Activated CD8-positive, alpha-beta T cell treated with anti-CD3 and anti-CD28 coated beads for 36 hours (primary cell): ENCODE results near the gene FBXL20. TPM values are rescaled to one million over a fixed set of nuclear protein-coding genes. Genes with fewer than 3 reads are reported as not detected.

Experiments used
- ATAC-seq: fragments of 200-7000 bp; cut with Tn5 transposase; one replicate; pipeline ENCODE4 v1.10.0; 2021; ENCODE audit warnings: mild to moderate bottlenecking, moderate library complexity
- CTCF ChIA-PET: fragments of 350-600 bp; sonication (Branson Sonifier 250); formaldehyde crosslinking; loops from one replicate; lab custom pipeline; 2021; ENCODE audit warnings: antibody characterized with exemption; lab: Charles Lee
- POLR2A ChIA-PET: fragments of 350-600 bp; sonication (Branson Sonifier 250); formaldehyde crosslinking; loops from one replicate; lab custom pipeline; 2021; ENCODE audit warnings: antibody characterized with exemption; lab: Charles Lee
- DNase-seq: peaks from one replicate; pipeline ENCODE4 v3.0.0-alpha.2; 2020
- H3K27ac Mint-ChIP-seq: one replicate; pipeline ENCODE4 v1.8.0; 2021; ENCODE audit warnings: mild to moderate bottlenecking, mixed read lengths
- H3K27me3 Mint-ChIP-seq: one replicate; pipeline ENCODE4 v1.8.0; 2021; ENCODE audit warnings: mixed read lengths
- H3K36me3 Mint-ChIP-seq: one replicate; pipeline ENCODE4 v1.8.0; 2021; ENCODE audit warnings: low read depth, mixed read lengths
- H3K4me1 Mint-ChIP-seq: one replicate; pipeline ENCODE4 v1.8.0; 2021; ENCODE audit warnings: low read depth, mixed read lengths
- H3K4me3 Mint-ChIP-seq: one replicate; pipeline ENCODE4 v1.8.0; 2021; ENCODE audit warnings: mild to moderate bottlenecking, moderate library complexity, mixed read lengths
- H3K9me3 Mint-ChIP-seq: one replicate; pipeline ENCODE4 v1.8.0; 2021; ENCODE audit warnings: mixed read lengths
- intact Hi-C: fragments of 100-400 bp; cut with micrococcal nuclease; formaldehyde crosslinking; loops from one replicate; pipeline ENCODE4 v1.10.0; 2022
- total RNA-seq, 2 experiments: library from RNA; stranded (reverse); gene quantifications; one replicate each; pipeline ENCODE4 v1.2.3, GENCODE V29; 2021
- TF ChIP-seq, protein P1 (sequence below): fragments of 200-600 bp; IDR thresholded peaks from one replicate; pipeline ENCODE4 v1.8.0; 2022; ENCODE audit warnings: antibody characterized with exemption, mild to moderate bottlenecking

Gene FBXL20, protein sequence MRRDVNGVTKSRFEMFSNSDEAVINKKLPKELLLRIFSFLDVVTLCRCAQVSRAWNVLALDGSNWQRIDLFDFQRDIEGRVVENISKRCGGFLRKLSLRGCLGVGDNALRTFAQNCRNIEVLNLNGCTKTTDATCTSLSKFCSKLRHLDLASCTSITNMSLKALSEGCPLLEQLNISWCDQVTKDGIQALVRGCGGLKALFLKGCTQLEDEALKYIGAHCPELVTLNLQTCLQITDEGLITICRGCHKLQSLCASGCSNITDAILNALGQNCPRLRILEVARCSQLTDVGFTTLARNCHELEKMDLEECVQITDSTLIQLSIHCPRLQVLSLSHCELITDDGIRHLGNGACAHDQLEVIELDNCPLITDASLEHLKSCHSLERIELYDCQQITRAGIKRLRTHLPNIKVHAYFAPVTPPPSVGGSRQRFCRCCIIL
- 10 to 100 TPM; 17.7 to 19.1 TPM for total RNA-seq

DNA sequence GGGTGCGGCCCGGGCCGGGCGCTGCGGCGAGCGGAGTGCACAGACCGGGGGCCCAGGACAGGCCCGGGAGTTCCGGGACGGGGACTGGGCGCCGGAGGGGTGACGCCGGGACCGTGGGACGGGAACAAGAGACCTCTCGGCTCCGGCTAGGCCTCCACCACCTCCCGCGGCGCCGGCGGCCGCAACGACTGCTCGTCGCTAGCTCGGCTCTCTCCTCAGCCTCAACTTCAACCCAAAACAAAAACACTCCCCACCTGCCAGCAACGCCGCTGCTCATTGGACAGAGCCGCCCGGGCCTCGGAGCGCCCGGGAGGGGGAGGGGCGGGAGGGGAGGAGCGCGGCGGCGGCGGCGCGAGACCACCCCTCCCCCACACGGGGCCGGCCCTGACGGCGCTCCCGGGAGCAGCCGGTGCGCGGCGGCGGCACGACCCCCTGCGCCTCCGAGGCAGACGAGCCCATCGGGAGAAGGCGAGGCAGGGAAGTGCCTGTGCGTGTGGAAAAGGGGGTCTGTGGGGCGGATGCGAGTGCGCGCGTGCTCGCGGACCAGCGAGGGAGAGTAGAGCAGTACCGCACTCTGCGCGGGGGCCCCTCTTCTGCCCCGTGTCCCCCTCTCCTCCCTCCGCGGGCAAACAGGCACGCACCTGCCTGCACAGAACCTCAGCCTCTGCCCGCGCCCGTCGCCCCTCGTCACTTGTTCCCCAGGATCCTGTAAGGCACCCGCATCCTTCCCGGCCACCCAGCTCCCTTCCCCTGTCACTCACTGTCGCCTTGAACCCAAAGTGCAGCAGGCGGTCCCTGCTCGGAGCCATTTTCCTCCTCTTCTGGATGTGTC, at the start of gene FBXL20:
TSS of gene FBXL20 (minus strand) at position 215 of the 832 bp plus-strand sequence. CDS start 224 bp downstream, outside the sequence.
- Mint-ChIP-seq H3K4me3 (peak within 1 kb of the TSS; percentile 99), H3K36me3 (peaks cover 10% of the 10 kb centered on the region), H3K27ac (peak within 1 kb of the TSS; percentile 98), H3K9me3 (no peaks in the 10 kb centered on the region), H3K27me3 (no peaks in the 10 kb centered on the region), H3K4me1 (peaks cover 57% of the 10 kb centered on the region)
- intact Hi-C loops, result loop anchor here (10.0 kb wide), 1 partner anchor 197 kb away; the partner anchor contains the start of gene RPL19
- DNase-seq, result peak; percentile 94
- ATAC-seq, result peak; percentile 71
- POLR2A ChIA-PET, result interaction anchor here (0.6 to 4.0 kb wide), 9 partner anchors 10 to 131 kb away, joined by 3 to 25 read pairs (median 4); partner anchors contain the start of genes CDK12 and MED1
- CTCF ChIA-PET, result interaction anchor here (0.6 to 1.0 kb wide), 3 partner anchors 152 to 195 kb away, joined by 3 to 5 read pairs (median 3); no protein-coding TSS in a partner anchor
- TF ChIP-seq, protein P1, sequence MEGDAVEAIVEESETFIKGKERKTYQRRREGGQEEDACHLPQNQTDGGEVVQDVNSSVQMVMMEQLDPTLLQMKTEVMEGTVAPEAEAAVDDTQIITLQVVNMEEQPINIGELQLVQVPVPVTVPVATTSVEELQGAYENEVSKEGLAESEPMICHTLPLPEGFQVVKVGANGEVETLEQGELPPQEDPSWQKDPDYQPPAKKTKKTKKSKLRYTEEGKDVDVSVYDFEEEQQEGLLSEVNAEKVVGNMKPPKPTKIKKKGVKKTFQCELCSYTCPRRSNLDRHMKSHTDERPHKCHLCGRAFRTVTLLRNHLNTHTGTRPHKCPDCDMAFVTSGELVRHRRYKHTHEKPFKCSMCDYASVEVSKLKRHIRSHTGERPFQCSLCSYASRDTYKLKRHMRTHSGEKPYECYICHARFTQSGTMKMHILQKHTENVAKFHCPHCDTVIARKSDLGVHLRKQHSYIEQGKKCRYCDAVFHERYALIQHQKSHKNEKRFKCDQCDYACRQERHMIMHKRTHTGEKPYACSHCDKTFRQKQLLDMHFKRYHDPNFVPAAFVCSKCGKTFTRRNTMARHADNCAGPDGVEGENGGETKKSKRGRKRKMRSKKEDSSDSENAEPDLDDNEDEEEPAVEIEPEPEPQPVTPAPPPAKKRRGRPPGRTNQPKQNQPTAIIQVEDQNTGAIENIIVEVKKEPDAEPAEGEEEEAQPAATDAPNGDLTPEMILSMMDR, result no peak

DNA sequence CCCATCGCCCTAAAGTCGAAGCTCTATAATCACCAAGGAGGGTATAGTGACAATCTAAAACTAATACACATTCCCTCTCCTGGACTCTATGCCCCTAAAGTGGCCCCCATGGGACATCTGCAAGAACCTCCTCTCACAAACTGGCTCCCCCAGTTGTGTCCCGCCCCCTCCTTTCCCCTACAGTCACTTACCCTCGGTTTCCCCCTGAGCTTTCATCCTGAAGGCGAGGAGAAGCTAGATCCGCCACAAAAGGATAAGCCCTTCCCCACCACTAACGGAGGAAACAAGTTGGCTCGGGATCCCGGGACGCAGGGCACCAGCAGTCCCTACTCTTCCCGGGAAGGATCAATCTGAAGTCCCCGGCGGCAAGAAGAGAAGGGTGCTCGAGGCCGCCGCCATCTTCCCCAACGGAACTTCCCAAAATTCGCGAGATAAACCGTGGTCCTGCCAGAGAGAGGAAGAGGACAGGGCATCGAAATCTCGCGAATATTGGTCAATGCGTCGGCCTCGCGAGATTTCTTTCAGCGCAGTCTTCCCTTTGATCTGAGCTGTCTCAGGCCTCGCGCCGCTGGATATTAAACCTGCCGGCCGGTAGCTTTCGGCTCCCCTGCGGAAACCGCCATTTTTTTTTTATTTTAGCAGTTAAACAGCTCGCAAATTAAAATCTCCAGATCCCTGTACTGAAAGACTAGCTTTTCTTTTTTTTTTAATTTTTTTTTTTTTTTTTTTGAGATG, 49.6 kb upstream of the FBXL20 start, which contains the start of gene MED1:
TSS of gene MED1 (minus strand) at position 417 of the 735 bp plus-strand sequence. CDS start at position 216, 201 bp downstream.
- peak; percentile 97 for DNase-seq
- Mint-ChIP-seq H3K27ac (peak within 1 kb of the TSS; percentile 96), H3K27me3 (no peaks in the 10 kb centered on the region), H3K4me3 (peak within 1 kb of the TSS; percentile 92), H3K4me1 (peaks cover 25% of the 10 kb centered on the region), H3K36me3 (peaks cover 6% of the 10 kb centered on the region), H3K9me3 (no peaks in the 10 kb centered on the region)
- CTCF ChIA-PET, result interaction anchor here (0.8 to 2.2 kb wide), 5 partner anchors 11 to 215 kb away, joined by 3 to 12 read pairs (median 4); partner anchors contain the start of gene CDK12
- peak; percentile 98 for ATAC-seq
- POLR2A ChIA-PET, result interaction anchor here (0.6 to 5.6 kb wide), 13 partner anchors 11 to 687 kb away, joined by 3 to 96 read pairs (median 4); partner anchors contain the start of genes CDK12, FBXL20 and RPL19
- TF ChIP-seq, protein P1, result no peak
- intact Hi-C loops, result no loop called here

DNA sequence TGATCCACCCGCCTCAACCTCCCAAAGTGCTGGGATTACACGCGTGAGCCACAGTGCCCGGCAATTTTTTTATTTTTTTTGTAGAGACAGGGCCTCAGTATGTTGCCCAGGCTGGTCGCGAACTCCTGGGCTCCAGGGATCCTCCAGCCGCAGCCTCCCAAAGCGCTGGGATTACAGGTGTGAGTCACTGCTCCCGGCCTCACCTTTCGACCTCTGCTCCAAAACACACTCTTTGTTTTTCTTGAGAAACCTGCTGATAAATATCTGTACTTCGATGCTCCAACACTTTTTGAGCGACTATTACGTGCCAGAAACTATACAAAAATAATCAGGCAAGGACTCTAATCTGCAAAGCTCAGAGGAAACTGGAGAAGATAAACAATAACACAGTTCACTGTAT, 48.6 kb upstream of the FBXL20 start:
- H3K9me3 Mint-ChIP-seq, result no peaks in the 10 kb centered on the region
- peaks cover 9% of the 10 kb centered on the region for H3K36me3 Mint-ChIP-seq
- ChIA-PET CTCF (interaction anchor here (2.2 kb wide), 1 partner anchor 12 kb away, joined by 12 read pairs; the partner anchor contains the start of gene CDK12), POLR2A (interaction anchor here (0.9 to 5.6 kb wide), 7 partner anchors 12 to 250 kb away, joined by 3 to 96 read pairs (median 4); partner anchors contain the start of genes CDK12 and RPL19)
- intact Hi-C loops, result no loop called here
- H3K27ac Mint-ChIP-seq, result peak overlapping the region; percentile 96
- peaks cover 27% of the 10 kb centered on the region for H3K4me1 Mint-ChIP-seq
- no peaks in the 10 kb centered on the region for H3K27me3 Mint-ChIP-seq
- TF ChIP-seq, protein P1, result no peak
- ATAC-seq (no peak), DNase-seq (no peak)
- peak overlapping the region; percentile 92 for H3K4me3 Mint-ChIP-seq

DNA sequence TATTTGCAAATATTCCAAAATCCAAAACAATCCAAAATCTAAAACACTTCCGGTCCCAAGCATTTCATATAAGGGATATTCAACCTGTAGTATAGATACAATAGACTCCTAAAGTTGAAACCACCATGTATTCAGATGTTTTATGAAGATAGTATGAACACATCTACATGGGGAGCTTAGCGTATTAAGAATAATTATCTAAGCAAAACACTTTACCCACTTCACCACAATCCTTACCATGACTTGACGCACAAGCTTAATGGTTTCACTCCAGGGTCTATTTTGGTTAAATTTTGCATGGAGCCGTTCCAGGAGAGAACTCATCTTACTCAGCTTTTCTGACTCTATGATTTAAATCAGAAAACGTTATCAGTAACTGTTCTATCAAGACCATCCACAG, 46.1 kb upstream of the FBXL20 start:
- CTCF ChIA-PET, result interaction anchor here (1.1 kb wide), 1 partner anchor 212 kb away, joined by 3 read pairs; no protein-coding TSS in a partner anchor
- intact Hi-C loops, result no loop called here
- TF ChIP-seq, protein P1, result no peak
- Mint-ChIP-seq H3K4me3 (no peak overlapping the region), H3K27me3 (no peaks in the 10 kb centered on the region), H3K27ac (no peak overlapping the region), H3K36me3 (peaks cover 22% of the 10 kb centered on the region), H3K4me1 (peaks cover 29% of the 10 kb centered on the region), H3K9me3 (no peaks in the 10 kb centered on the region)
- ATAC-seq (no peak), DNase-seq (no peak)
- POLR2A ChIA-PET, result interaction anchor here (0.7 to 2.2 kb wide), 2 partner anchors 14 to 409 kb away, joined by 3 to 14 read pairs; partner anchors contain the start of gene CDK12
